HepG2 (cell line): ENCODE data around the gene SYTL1. TPM values are rescaled to one million over a fixed set of nuclear protein-coding genes. Genes with fewer than 3 reads are reported as not detected.

ENCODE experiments used
- AGO2 ChIP-seq: fragments of 200-400 bp; formaldehyde crosslinking; optimal IDR thresholded peaks from 2 replicates; pipeline ENCODE3; 2017; ENCODE audit warnings: mild to moderate bottlenecking, low read depth, low read length, moderate library complexity
- ATF2 ChIP-seq: sonication (generic); formaldehyde crosslinking; IDR thresholded peaks from 2 replicates; pipeline ENCODE4 v1.4.0; 2020; ENCODE audit warnings: missing genetic modification reagents
- ATF7-NPFF ChIP-seq: sonication (generic); formaldehyde crosslinking; IDR thresholded peaks from 2 replicates; pipeline ENCODE4 v1.8.1; 2023; ENCODE audit warnings: mild to moderate bottlenecking, low read depth, missing genetic modification reagents, moderate library complexity
- BCLAF1 ChIP-seq: fragments of 450-650 bp; IDR thresholded peaks from 2 replicates; pipeline ENCODE4 v1.6.1; 2017; ENCODE audit warnings: mild to moderate bottlenecking
- HNF1B ChIP-seq: sonication (generic); formaldehyde crosslinking; IDR thresholded peaks from 2 replicates; pipeline ENCODE4 v1.5.1; 2020; ENCODE audit warnings: mild to moderate bottlenecking, moderate library complexity, missing genetic modification reagents
- HNRNPUL1 ChIP-seq: fragments of 200-400 bp; formaldehyde crosslinking; IDR thresholded peaks from 2 replicates; pipeline ENCODE4 v1.6.1; 2017; ENCODE audit warnings: low read depth, mild to moderate bottlenecking, low read length, moderate library complexity
- KLF11 ChIP-seq: IDR thresholded peaks from 2 replicates; pipeline ENCODE4 v1.6.1; 2016; ENCODE audit warnings: missing compliant biosample characterization
- NFIB ChIP-seq: sonication (generic); formaldehyde crosslinking; IDR thresholded peaks from 2 replicates; pipeline ENCODE4 v1.9.0; 2021; ENCODE audit warnings: missing genetic modification reagents, mild to moderate bottlenecking, borderline replicate concordance
- SIX4 ChIP-seq: sonication (generic); formaldehyde crosslinking; IDR thresholded peaks from 2 replicates; pipeline ENCODE4 v1.4.0; 2020; ENCODE audit warnings: missing genetic modification reagents
- THRA ChIP-seq: sonication (generic); formaldehyde crosslinking; IDR thresholded peaks from 2 replicates; pipeline ENCODE4 v1.4.0; 2020; ENCODE audit warnings: missing genetic modification reagents, borderline replicate concordance
- ZFP90 ChIP-seq: sonication (generic); formaldehyde crosslinking; IDR thresholded peaks from 2 replicates; pipeline ENCODE4 v1.8.0; 2022; ENCODE audit warnings: missing genetic modification reagents, mild to moderate bottlenecking, inconsistent platforms, borderline replicate concordance
- ZKSCAN1 ChIP-seq: fragments of 150-350 bp; IDR thresholded peaks from 2 replicates; pipeline ENCODE4 v1.6.1; 2014; ENCODE audit warnings: low read length
- ZNF225 ChIP-seq: sonication (generic); formaldehyde crosslinking; IDR thresholded peaks from 2 replicates; pipeline ENCODE4 v1.4.0; 2020; ENCODE audit warnings: mild to moderate bottlenecking, missing genetic modification reagents
- ZNF543 ChIP-seq: sonication (generic); formaldehyde crosslinking; IDR thresholded peaks from 2 replicates; pipeline ENCODE4 v1.4.0; 2020; ENCODE audit warnings: mild to moderate bottlenecking, missing genetic modification reagents
- ZNF670 ChIP-seq: sonication (generic); formaldehyde crosslinking; IDR thresholded peaks from 2 replicates; pipeline ENCODE4 v1.8.0; 2022; ENCODE audit warnings: mild to moderate bottlenecking, missing genetic modification reagents, borderline replicate concordance
- ZNF770 ChIP-seq: sonication (generic); formaldehyde crosslinking; IDR thresholded peaks from 2 replicates; pipeline ENCODE4 v1.5.0; 2020; ENCODE audit warnings: mild to moderate bottlenecking, missing genetic modification reagents
- ZSCAN9 ChIP-seq: IDR thresholded peaks from 2 replicates; pipeline ENCODE4 v1.6.1; 2016; ENCODE audit warnings: borderline replicate concordance
- ZZZ3 ChIP-seq: sonication (generic); formaldehyde crosslinking; IDR thresholded peaks from 2 replicates; pipeline ENCODE4 v1.4.0; 2020; ENCODE audit warnings: missing genetic modification reagents, mild to moderate bottlenecking, borderline replicate concordance
- polyA plus RNA-seq, 8 experiments: library from polyadenylated mRNA; depleted of rRNA in 3 of 8; stranded (reverse) in 7 of 8; unstranded in 1 of 8; fragments of >200 nt; fragmentation: Illumina TruSeq in 4 of 8; extraction: Trizol in 4 of 8; gene quantifications; 2 replicates each; pipeline versions ENCODE4 v1.2.1 to v1.2.3, GENCODE V29; 2011 to 2016; ENCODE audit warnings: low read depth in 4 of 8, missing spikeins in 1 of 8, mixed read lengths in 1 of 8; ENCODE audit not compliant: insufficient read depth in 1 of 8
- total RNA-seq, 5 experiments: library from RNA; depleted of rRNA; stranded (reverse); fragments of >200 nt; fragmentation: Illumina TruSeq; extraction: Trizol; gene quantifications; 2 replicates each; pipeline ENCODE4 v1.2.3, GENCODE V29; 2016; ENCODE audit warnings: low read depth in 1 of 5

Gene SYTL1
- total and polyA plus RNA-seq, 2 of the 13 experiments (the other 11 are each of a cell fraction or from before 2014, with no cell fraction given), result 11.1 to 17.8 TPM

- TF ChIP-seq HNF1B (CRISPR knock-in tag) (no peak), ZKSCAN1 (no peak), HNRNPUL1 (no peak), ZSCAN9 (CRISPR knock-in tag) (no peak), ZFP90 (CRISPR knock-in tag) (0 out of 2 replicates have a peak, but pooled peaks have one; percentile 18), KLF11 (no peak), ATF2 (peak; percentile 43; the same call in 1 of the 2 replicates), NFIB (CRISPR knock-in tag) (no peak), ZNF225 (CRISPR knock-in tag) (no peak), SIX4 (CRISPR knock-in tag) (no peak), ZNF543 (CRISPR knock-in tag) (peak; percentile 55; the same call in 1 of the 2 replicates), THRA (CRISPR knock-in tag) (no peak), AGO2 (peak; percentile 66), ATF7-NPFF (CRISPR knock-in tag) (0 out of 2 replicates have a peak, but pooled peaks have one; percentile 53), ZZZ3 (no peak), BCLAF1 (no peak), ZNF770 (CRISPR knock-in tag) (no peak), ZNF670 (CRISPR knock-in tag) (no peak)
These were observed 1.2 kb downstream of the SYTL1 start (continued) for GRCh38 chr1:27342778-27343638.
